GM19023 (cell line): ENCODE measurements around the gene C12orf57.

Experiments
- ATAC-seq: cut with Tn5 transposase; IDR thresholded peaks from one replicate; pipeline ENCODE4 v1.9.1; 2021; ENCODE audit warnings: mild to moderate bottlenecking, moderate library complexity; ENCODE audit not compliant: unreplicated experiment

Gene C12orf57

DNA sequence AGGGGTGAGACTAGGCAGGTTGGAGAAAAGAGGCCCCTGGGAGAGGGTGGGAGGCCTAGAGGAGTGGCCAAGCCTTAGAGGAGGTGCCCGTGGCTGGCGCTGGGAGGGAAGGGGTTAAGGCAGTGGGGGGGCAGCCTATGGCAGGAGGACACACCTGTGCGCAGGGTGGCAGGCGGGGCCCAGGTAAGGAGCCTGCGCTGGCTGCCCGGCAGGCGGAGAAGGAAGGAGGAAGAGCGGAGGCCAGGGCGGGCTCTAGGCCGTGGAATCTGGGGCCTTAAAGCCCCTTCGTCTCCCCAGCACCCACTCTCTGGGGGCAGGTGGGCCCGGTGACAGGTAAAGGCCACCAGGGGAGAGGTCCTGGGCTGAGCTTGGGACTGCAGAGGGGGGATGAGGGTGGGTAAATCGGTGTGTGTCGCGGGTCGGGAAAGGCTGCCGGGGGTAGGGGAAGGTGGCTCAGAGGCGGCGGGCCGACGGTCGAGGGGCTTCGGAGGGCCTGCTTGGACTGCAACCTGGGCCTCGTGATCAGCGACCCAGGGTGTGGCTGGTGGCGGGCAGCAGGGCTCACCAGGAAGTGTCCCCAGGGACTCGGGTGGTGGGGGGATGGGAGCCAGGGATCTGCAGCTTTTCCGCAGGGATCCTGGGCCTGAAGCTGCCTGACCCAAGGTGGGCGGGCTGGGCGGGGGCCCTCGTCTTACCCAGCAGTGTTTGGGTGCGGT is 19.4 kb downstream of the C12orf57 start:
- no peak for ATAC-seq

DNA sequence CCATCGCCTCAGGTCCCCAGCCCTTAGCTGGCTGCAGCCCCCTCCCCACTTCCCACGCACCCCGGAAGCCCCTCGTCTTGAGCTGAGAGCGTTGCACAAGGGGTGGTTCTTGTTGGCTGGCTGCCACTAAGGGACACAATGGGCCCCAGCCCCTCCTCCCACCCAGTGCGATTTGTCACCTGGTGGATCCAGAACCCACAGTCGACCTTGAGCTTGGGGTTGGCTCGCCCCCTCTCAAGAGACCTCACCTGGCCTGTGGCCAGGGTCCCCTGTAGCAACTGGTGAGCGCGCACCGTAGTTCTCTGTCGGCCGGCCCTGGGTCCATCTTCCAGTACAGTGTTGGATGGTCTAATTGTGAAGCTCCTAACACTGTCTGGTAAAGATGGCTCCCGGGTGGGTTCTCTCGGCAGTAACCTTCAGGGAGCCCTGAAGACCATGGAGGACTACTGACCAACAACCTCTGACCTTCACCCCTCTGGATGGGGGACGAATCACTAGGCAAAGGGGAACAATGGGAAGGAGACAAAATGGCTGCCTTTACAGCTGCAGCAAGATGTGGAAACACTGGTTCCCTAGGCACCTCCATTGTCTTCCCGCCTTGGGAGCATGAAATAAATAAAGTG is 20.1 kb downstream of the C12orf57 start:
- ATAC-seq: no peak

DNA sequence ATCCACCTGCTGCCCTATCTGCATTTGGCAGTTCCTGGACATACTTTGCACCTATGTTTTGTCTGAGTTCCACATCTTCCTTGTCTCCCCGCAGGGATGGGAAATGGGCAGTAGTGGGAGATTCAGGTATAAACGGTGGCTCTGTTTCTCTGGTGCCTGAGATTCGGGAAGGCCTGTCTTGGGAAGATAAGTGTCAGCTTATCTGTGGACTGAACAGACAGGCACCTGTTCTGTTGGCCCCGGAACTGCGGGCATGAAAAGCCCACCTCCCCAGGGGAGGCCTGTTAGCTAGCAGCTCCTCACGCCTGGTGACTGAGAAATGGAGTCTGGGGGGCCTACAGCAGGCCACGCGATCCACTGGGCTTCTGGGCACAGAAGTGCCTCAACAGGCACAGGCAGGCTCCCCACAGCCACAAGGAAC is 20.8 kb downstream of the C12orf57 start:
- no peak for ATAC-seq

DNA sequence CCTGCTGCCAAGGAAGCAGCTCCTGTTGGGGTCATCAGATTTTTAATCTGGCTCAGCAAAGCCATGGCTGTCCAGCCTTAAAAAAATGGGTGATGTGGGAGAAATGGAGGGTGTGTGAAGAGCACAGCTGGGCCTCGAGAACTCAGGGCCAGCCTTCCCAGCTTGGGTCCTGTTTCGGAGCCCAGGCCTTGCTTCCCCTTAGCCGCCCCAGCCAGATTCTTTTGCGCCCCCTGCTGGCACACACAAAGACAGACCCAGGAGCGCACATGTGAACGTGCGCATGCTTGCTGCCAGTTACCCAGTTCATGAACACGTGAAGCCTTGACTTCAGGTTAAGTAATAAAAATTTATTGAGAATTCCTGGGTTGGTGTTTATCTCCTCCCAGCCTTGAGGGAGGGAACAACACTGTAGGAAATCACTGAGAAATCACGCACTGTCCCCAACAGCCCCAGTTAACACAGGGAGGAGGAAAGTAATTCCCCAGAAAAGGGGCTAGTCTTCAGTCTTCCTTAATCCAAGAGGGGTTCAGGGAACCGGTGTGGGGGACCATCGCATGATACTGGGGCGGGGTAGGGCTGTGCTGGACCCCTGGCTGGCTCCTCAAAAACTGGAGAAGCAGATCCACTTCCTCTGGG is 21.3 kb downstream of the C12orf57 start:
- peak; percentile 48 for ATAC-seq

DNA sequence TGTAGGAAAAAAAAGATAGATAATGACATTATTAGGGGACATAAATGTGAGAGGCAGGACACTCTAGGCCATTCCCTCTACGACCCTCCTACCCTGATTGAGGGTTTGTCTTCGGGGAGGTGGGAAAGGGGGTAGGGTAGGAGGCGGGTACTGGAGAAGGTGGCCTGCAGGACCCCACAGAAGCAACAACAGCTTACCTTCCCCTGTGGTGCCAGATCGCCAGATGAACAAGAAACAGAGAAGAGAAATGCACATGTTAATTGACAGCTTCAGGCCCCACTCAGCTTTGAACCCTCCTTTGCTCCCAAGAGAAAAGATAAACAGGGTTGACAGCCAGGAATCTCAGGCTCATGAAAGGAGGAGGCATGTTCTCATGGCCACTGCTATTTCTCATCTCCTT is 21.9 kb downstream of the C12orf57 start:
- no peak for ATAC-seq

DNA sequence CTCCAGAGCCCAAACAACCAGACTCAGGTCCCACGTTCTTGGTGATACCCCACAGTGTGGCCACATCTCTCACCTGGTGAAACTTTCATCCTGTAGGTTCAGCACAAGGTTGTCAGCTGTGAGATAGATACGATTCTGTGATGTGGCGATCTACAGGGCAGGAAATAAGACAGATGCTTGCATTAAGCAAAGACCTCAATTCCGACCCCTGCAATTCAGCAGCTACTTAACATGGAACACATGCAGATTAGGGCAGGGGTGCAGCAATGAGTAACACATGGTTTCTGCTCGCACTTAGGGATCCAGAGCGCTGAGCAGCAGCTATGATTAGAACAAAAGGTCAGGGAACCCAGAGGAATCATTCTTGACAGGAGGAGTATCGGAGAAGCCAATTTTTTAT is 22.5 kb downstream of the C12orf57 start:
- no peak for ATAC-seq

DNA sequence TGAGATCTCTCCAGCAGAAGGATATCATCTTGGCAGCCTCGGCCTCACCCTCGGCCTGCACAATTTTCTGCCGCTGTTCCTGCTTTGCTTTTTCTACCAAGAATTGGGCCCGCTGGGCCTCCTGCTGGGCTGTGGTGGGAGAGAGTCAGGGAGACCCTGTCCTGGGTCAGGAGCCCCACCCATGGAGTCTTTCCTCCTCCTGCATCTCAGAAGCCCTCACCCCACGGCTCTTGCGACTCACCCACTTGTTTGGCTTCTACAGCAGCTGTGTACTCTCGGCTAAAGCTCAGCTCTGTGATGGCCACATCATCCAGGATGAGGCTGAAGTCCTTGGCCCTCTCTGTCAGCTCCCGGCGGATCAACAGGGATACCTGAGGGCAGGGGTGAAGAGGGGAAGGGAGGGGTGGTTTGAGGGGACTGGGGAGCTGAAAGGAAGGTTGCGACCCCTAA is 23.9 kb downstream of the C12orf57 start:
- no peak for ATAC-seq

DNA sequence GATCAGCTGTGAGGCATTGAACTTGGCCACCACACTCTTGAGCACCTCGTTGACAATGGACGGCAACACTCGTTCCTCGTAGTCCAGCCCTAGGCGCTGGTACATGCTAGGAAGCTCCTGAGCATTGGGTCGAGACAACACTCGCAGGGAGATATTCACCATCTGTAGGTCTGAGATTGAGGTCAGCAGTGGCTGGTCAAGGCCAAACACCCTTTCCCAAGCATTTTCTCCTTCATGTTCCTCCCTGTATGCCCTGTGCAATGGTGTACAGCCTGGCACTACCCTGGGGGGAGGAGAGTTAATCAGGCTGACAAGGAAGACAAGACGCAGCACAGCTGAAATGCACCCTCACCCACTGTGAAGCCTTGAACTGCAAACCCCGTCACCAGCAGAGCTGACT is 24.6 kb downstream of the C12orf57 start:
- ATAC-seq: no peak

DNA sequence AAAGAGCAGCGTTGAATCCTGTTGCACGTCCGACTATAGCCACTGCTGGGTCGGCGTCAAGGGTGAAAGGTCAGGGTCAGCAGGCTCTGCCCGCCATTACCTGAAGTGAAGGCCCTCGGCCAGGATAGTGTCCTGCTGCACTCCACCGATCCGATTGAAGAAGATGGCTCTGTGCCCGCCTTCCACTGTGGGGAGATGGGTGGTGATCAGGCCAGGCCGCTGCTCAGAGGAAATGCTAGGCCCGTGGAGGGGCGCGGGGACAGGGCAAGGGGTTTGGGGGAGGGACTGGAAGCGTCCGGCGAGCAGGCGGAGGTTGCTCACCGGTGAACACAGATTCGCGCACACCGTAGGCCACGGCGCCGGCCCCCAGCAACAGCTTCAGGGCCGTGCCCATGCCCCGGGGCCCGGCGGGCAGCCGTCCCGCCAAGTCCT is 26.3 kb downstream of the C12orf57 start:
- ATAC-seq: no peak

DNA sequence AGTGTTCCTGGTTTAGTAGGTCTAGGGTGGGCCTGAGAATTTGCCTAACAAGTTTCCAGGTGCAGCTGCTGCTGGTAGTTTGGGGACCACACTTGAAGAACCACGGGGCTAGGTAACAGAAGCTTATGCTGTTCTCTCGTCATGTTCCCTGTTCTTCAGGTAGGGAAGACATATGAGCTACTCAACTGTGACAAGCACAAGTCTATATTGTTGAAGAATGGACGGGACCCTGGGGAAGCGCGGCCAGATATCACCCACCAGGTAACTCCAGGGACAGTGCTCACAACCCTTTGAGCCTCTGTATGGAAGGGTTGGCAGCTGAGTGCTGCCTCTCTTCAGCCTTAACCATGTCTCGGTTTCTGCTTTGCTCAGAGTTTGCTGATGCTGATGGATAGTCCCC is 30.4 kb downstream of the C12orf57 start:
- ATAC-seq: no peak

DNA sequence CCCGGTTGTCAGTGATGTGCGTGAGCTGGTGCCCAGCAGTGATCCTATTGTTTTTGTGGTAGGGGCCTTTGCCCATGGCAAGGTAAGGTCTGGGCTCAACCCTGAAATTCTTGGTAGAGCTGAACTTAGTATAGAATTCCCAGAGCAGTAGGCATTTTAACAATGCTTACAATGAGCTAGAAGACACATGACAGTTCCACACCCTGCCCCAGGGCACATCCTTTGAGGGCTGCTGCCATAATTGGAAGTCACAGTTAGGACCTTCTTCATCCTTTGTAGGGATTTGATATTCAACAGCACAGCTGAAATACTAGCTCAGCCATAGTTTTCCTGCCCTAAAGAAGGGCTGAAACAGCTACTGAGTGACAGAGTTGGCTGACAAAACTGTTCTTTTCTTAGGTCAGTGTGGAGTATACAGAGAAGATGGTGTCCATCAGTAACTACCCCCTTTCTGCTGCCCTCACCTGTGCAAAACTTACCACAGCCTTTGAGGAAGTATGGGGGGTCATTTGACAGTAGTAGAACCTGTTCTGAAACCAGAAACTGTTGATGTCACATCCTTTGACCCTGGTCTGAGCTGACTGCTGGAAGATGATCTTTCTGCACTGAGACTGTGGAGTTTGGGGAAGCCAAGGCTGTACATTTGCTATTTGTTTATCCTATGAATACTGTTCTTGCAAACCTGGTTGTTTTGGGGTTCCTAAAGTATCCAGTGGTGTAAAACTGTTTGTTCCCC is 31.6 kb downstream of the C12orf57 start:
- ATAC-seq: no peak

DNA sequence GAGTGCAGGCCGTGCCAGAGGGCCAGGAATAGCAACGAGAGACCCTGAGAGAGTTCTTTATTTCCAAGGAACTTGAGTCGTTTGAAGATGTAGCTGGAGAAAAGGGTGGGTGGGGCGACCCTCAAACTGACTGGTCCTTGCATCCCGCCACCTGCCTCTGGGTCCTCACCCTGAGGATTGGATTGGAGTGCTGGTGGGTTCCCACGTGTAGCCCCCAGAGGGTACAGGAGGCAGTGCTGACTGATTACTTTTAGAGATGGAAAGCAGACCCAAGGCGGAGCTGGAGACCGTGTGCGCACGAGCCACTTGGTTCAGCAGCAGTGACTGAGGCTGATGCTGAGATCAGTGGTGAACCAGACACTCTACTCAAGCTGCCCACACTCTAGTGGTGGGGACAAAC is 33.8 kb downstream of the C12orf57 start:
- no peak for ATAC-seq

DNA sequence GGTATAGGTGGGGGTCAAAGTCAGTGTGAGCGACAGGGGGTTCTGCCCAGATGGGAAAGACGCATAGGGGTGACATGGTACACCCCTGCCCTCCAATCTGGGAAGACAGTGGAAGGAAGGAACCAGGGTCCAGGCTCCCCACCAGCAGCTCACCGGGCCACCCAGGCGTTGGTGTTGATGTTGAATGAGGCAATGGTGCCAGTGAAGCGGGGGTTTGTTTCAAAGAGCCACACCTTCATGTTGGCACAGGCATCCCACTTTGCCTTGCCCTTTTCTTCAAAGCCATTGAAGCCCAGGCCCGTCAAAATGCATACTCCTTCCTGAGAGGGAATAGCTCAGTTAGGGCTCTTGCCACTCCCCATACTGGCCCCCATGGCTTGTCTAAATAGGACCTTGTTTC is 34.4 kb downstream of the C12orf57 start:
- no peak for ATAC-seq

DNA sequence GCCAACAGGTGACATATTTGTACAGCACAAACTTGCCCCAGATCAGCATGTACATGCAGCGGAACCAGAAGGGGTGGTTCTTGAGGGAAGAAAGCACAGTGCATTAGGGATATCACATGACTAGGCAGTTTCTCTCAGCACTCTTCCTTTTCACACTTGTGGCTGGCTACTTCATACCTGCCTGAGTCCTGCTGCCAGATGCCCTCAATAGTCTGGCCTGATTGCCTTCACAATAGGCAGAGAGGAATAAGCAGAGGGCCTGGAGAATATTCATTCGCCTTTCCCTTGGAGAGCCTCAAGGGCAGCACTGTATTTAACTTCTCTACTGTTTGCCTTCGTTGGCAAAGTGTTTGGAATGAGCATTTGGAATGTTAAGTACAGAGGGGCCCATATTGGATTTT is 34.8 kb downstream of the C12orf57 start:
- ATAC-seq: no peak

DNA sequence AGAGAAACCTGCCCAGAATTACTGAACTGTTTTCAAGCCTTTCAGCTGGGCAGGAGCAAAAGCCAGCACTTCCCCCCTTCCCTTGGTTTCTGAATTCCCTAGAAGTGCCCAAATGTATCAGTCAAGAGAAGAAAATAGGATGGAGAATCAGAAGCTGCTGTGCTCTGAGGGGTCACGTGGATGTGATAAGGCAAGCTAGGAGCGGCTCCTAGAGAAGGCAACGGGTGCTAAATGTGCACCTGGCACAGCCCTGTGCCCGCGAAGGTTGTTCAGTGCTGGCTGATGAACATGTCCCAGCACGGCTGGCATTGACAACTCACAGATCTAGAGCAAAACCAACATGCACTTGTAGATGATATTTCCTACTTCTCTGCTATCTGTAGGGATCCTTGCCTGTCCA is 35.2 kb downstream of the C12orf57 start:
- no peak for ATAC-seq

DNA sequence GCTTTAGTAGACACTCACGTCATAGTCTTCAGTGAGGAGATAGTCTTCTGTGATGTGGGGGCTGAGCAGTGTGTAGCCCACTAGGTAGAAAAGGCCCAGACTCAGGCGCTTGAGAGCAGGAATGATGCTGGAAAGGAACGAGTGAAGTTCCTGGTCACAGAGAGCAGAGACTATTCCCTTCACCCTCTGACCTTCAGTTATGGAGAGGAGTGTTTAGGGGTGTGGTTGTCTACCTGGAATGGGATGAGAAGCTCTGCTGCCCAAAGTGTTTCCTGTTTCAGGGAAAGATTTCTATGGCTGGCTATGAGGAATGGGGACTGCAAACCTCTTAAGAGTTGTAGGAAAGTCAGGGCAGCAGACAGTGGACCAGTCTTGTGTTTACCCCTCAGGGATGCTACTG is 35.6 kb downstream of the C12orf57 start:
- ATAC-seq: no peak

DNA sequence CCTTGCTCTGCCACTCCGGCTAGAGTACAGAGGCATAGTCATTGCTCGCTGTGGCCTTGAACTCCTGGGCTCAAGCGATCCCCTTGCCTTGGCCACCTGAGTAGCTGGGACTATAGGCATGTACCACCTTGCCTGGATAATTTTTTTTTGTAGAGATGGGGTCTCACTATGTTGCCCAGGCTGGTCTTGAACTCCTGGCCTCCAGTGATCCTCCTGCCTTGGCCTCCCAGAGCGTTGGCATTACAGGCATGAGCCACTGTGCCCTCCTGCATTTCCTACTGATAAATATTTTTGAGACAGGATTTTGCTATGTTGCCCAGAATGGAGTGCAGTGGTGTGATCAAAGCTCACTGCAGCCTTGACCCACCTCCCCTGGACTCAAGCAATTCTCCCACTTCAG is 36.3 kb downstream of the C12orf57 start:
- no peak for ATAC-seq

DNA sequence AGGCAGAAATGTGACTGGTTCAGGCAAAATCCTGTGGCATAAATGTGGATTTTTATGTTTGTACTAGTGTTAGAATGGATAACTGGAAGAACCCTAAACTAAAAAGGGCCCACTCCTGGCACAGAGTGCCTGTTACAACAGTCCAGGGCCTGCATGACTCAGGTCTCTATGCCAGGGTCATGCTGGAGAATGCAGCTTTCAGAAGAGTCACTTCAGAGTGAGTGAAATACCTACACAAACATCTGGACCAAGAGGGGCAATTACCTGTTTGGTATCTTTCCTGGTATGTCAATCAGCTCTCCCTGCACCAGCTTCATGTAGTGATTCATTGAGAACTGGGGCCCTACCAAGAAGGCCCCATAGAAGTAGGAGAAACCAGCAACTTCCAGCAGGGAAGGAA is 36.9 kb downstream of the C12orf57 start:
- no peak for ATAC-seq

DNA sequence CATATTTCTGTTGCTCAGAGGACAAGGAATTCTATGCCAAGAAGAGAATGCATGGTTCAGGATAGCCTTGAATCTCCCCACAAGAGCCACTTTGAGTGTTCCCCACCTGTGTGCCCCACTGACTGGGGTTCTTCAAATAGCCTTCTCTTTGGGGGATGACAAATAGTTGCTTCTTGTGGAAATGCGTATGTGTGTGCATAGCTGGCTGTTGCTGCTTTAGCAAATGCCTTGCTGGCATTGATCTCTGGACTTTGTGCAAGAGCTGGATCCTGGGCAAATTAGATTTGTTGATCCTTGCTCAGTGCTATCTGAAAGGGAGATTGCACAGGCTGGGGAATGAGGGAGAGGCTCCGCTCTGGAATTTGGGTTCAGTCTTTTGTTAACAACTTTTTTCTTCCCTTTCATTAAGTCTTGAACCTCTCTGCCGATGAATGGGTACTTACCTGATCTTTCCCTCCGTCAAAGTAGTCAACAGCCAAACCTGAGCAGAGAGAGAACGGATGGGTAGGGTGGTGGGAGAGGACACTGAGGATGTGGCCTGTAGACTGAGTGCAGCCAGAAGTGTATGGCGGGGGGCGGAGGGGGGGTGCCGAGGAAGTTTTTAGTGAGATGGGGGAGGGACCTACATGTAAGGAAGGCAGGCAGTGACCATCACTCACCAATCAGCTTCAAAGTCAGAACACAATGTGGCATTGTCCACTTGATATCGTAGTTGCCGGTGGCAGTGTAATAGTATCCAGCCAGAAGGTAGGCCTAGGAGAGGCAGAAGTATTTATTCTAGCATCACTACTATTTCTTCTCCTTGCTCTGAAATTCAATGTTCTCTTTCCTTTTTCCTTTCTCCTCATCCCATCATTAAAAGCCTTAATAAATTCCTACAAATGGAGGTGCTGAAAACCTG is 37.6 kb downstream of the C12orf57 start:
- no peak for ATAC-seq

DNA sequence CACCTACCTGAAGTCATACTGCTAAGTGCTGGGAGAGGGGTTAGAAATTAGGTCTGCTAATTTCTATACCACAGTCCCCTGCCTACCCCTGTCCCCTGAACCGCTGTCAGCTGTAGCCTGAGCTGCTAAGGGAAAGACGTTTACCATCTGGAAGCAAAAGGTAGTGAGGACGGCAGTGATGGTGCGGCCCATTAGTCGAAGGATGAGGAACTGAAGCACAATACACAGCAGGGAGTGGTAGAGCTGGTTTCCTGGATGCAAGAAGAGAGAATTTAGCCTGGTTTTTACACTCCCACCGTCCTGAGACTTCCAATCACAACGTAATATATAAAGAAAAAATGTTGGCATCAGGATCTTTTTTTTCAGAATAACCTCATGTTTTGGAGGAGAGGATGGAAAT is 38.7 kb downstream of the C12orf57 start:
- ATAC-seq: no peak
